Measurements from ENCODE around the gene BMAL2. TPM values are rescaled to one million over a fixed set of nuclear protein-coding genes. Genes with fewer than 3 reads are reported as not detected.

The BMAL2 gene
- total RNA-seq, 1 experiment from 2014 or later = 16.2 TPM

- CTCF ChIA-PET = no interaction called here
- H3K4me1 Mint-ChIP-seq = no peaks in the 10 kb centered on the region
- no peak for DNase-seq (ENCODE audit: low spot score)
- TF ChIP-seq SP1 (CRISPR knock-in tag; conservative IDR thresholded peaks at IDR 0.05) = no peak
- TF ChIP-seq ZNF512 (CRISPR knock-in tag; IDR thresholded peaks at IDR 0.05; ENCODE audit: borderline replicate concordance) = no peak
- no peak for TF ChIP-seq OVOL2 (CRISPR knock-in tag; IDR thresholded peaks at IDR 0.05; ENCODE audit: borderline replicate concordance)
- TF ChIP-seq CREB1 (CRISPR knock-in tag; IDR thresholded peaks at IDR 0.05) = no peak
- no peak for TF ChIP-seq SOX15 (CRISPR knock-in tag; IDR thresholded peaks at IDR 0.05)
- TF ChIP-seq, protein P1, sequence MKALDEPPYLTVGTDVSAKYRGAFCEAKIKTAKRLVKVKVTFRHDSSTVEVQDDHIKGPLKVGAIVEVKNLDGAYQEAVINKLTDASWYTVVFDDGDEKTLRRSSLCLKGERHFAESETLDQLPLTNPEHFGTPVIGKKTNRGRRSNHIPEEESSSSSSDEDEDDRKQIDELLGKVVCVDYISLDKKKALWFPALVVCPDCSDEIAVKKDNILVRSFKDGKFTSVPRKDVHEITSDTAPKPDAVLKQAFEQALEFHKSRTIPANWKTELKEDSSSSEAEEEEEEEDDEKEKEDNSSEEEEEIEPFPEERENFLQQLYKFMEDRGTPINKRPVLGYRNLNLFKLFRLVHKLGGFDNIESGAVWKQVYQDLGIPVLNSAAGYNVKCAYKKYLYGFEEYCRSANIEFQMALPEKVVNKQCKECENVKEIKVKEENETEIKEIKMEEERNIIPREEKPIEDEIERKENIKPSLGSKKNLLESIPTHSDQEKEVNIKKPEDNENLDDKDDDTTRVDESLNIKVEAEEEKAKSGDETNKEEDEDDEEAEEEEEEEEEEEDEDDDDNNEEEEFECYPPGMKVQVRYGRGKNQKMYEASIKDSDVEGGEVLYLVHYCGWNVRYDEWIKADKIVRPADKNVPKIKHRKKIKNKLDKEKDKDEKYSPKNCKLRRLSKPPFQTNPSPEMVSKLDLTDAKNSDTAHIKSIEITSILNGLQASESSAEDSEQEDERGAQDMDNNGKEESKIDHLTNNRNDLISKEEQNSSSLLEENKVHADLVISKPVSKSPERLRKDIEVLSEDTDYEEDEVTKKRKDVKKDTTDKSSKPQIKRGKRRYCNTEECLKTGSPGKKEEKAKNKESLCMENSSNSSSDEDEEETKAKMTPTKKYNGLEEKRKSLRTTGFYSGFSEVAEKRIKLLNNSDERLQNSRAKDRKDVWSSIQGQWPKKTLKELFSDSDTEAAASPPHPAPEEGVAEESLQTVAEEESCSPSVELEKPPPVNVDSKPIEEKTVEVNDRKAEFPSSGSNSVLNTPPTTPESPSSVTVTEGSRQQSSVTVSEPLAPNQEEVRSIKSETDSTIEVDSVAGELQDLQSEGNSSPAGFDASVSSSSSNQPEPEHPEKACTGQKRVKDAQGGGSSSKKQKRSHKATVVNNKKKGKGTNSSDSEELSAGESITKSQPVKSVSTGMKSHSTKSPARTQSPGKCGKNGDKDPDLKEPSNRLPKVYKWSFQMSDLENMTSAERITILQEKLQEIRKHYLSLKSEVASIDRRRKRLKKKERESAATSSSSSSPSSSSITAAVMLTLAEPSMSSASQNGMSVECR (CRISPR knock-in tag; IDR thresholded peaks at IDR 0.05; ENCODE audit: borderline replicate concordance) = no peak
- TF ChIP-seq ZBTB21 (CRISPR knock-in tag; IDR thresholded peaks at IDR 0.05; ENCODE audit: borderline replicate concordance) = no peak
- no peak for TF ChIP-seq GTF2I (CRISPR knock-in tag; conservative IDR thresholded peaks at IDR 0.05)
- no peak for TF ChIP-seq HMGXB4 (CRISPR knock-in tag; IDR thresholded peaks at IDR 0.05)
- no peak for TF ChIP-seq GRHL2 (CRISPR knock-in tag; IDR thresholded peaks at IDR 0.05; ENCODE audit: insufficient replicate concordance, severe bottlenecking)
- TF ChIP-seq, protein P2, sequence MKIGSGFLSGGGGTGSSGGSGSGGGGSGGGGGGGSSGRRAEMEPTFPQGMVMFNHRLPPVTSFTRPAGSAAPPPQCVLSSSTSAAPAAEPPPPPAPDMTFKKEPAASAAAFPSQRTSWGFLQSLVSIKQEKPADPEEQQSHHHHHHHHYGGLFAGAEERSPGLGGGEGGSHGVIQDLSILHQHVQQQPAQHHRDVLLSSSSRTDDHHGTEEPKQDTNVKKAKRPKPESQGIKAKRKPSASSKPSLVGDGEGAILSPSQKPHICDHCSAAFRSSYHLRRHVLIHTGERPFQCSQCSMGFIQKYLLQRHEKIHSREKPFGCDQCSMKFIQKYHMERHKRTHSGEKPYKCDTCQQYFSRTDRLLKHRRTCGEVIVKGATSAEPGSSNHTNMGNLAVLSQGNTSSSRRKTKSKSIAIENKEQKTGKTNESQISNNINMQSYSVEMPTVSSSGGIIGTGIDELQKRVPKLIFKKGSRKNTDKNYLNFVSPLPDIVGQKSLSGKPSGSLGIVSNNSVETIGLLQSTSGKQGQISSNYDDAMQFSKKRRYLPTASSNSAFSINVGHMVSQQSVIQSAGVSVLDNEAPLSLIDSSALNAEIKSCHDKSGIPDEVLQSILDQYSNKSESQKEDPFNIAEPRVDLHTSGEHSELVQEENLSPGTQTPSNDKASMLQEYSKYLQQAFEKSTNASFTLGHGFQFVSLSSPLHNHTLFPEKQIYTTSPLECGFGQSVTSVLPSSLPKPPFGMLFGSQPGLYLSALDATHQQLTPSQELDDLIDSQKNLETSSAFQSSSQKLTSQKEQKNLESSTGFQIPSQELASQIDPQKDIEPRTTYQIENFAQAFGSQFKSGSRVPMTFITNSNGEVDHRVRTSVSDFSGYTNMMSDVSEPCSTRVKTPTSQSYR (CRISPR knock-in tag; IDR thresholded peaks at IDR 0.05) = no peak
- no peak for TF ChIP-seq PRDM15 (CRISPR knock-in tag; IDR thresholded peaks at IDR 0.05)
- no peak for TF ChIP-seq AR (CRISPR knock-in tag; IDR thresholded peaks at IDR 0.05)
- no peak for TF ChIP-seq ZNF671 (CRISPR knock-in tag; IDR thresholded peaks at IDR 0.05)
- TF ChIP-seq, protein P3, sequence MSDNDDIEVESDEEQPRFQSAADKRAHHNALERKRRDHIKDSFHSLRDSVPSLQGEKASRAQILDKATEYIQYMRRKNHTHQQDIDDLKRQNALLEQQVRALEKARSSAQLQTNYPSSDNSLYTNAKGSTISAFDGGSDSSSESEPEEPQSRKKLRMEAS (CRISPR knock-in tag; IDR thresholded peaks at IDR 0.05) = no peak
- TF ChIP-seq HMGA2 (CRISPR knock-in tag; IDR thresholded peaks at IDR 0.05) = no peak
- TF ChIP-seq ZMAT4 (CRISPR knock-in tag; IDR thresholded peaks at IDR 0.05) = no peak
- TF ChIP-seq, protein P4, sequence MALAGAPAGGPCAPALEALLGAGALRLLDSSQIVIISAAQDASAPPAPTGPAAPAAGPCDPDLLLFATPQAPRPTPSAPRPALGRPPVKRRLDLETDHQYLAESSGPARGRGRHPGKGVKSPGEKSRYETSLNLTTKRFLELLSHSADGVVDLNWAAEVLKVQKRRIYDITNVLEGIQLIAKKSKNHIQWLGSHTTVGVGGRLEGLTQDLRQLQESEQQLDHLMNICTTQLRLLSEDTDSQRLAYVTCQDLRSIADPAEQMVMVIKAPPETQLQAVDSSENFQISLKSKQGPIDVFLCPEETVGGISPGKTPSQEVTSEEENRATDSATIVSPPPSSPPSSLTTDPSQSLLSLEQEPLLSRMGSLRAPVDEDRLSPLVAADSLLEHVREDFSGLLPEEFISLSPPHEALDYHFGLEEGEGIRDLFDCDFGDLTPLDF (CRISPR knock-in tag; IDR thresholded peaks at IDR 0.05) = no peak
- POLR2A ChIA-PET = interaction anchor here (0.7 kb wide), 1 partner anchor 11 kb away, joined by 3 read pairs; no protein-coding TSS in a partner anchor
- no peaks in the 10 kb centered on the region; the same call in 1 of the 2 replicates for H3K27me3 Mint-ChIP-seq (ENCODE audit: low read depth)
- H3K36me3 Mint-ChIP-seq = no peaks in the 10 kb centered on the region
- no peak overlapping the region for H3K27ac Mint-ChIP-seq
- ATAC-seq = no peak
- H3K9me3 Mint-ChIP-seq = no peaks in the 10 kb centered on the region
- H3K4me3 Mint-ChIP-seq = no peak overlapping the region
Measured at GRCh38 chr12:27355979-27356378, 23.3 kb downstream of the BMAL2 start.

Measured in WTC11 (cell line).